Mesothelial cell of epicardium (in vitro differentiated cells): ENCODE measurements around the gene CNNM1. TPM values are rescaled to one million over a fixed set of nuclear protein-coding genes. Genes with fewer than 3 reads are reported as not detected.

Source experiments
- DNase-seq, 2 experiments: peaks; one replicate each; pipeline ENCODE4 v3.0.0; 2021; ENCODE audit warnings: low spot score in 2 of 2; ENCODE audit not compliant: unreplicated experiment in 2 of 2
- H3K27ac Mint-ChIP-seq: 2 replicates; pipeline ENCODE4 v1.8.0; 2021; ENCODE audit warnings: mixed read lengths
- H3K27me3 Mint-ChIP-seq: 2 replicates; pipeline ENCODE4 v1.8.0; 2021; ENCODE audit warnings: low read depth, mixed read lengths
- H3K36me3 Mint-ChIP-seq: 2 replicates; pipeline ENCODE4 v1.8.0; 2021; ENCODE audit warnings: mixed read lengths
- H3K4me1 Mint-ChIP-seq: 2 replicates; pipeline ENCODE4 v1.8.0; 2021; ENCODE audit warnings: mixed read lengths
- H3K4me3 Mint-ChIP-seq: 2 replicates; pipeline ENCODE4 v1.8.0; 2021; ENCODE audit warnings: mild to moderate bottlenecking, moderate library complexity, mixed read lengths
- H3K9me3 Mint-ChIP-seq: 2 replicates; pipeline ENCODE4 v1.8.0; 2021; ENCODE audit warnings: mixed read lengths
- CTCF ChIP-seq: fragments of 200-600 bp; sonication (generic); IDR thresholded peaks from one replicate; pipeline ENCODE4 v1.5.0; 2021; ENCODE audit warnings: antibody characterized with exemption; ENCODE audit not compliant: unreplicated experiment
- total RNA-seq: library from RNA; stranded (reverse); gene quantifications from 3 replicates; pipeline ENCODE4 v1.2.1, GENCODE V29; 2021

The CNNM1 gene
- total RNA-seq, 1 donor from 2014 or later, result 0.49 TPM

GRCh38 chr10:99438890-99439289 lies 109.7 kb downstream of the CNNM1 start:
- no peak for TF ChIP-seq CTCF
- Mint-ChIP-seq H3K4me1 (no peaks in the 10 kb centered on the region), H3K27ac (no peak overlapping the region), H3K36me3 (no peaks in the 10 kb centered on the region), H3K27me3 (peaks cover 6% of the 10 kb centered on the region), H3K9me3 (no peaks in the 10 kb centered on the region), H3K4me3 (no peak overlapping the region)
- no peak for DNase-seq

GRCh38 chr10:99442394-99442793 lies 113.2 kb downstream of the CNNM1 start:
- no peaks in the 10 kb centered on the region for H3K9me3 Mint-ChIP-seq
- no peak for TF ChIP-seq CTCF
- H3K4me3 Mint-ChIP-seq, result no peak overlapping the region
- DNase-seq, result no peak
- no peaks in the 10 kb centered on the region for H3K4me1 Mint-ChIP-seq
- H3K36me3 Mint-ChIP-seq, result no peaks in the 10 kb centered on the region
- no peak overlapping the region for H3K27ac Mint-ChIP-seq
- peaks cover 35% of the 10 kb centered on the region for H3K27me3 Mint-ChIP-seq

- Mint-ChIP-seq H3K36me3 (no peaks in the 10 kb centered on the region), H3K4me1 (no peaks in the 10 kb centered on the region), H3K4me3 (no peak overlapping the region), H3K9me3 (no peaks in the 10 kb centered on the region), H3K27ac (no peak overlapping the region), H3K27me3 (peaks cover 42% of the 10 kb centered on the region)
- no peak for TF ChIP-seq CTCF
- no peak for DNase-seq
Measured at GRCh38 chr10:99443500-99443899, 114.3 kb downstream of the CNNM1 start.

Other genes starting within 250 kb of the CNNM1 start
- 1.7 to 2.5 TPM (median 2.3 TPM) in 3 replicates for gene HPSE2, start 93.5 kb upstream of the CNNM1 start, total RNA-seq
- 21.6 to 24.4 TPM (median 22.9 TPM) in 3 replicates for gene GOT1, start 101.3 kb downstream of the CNNM1 start, total RNA-seq
- gene NKX2-3, start 203.6 kb downstream of the CNNM1 start, total RNA-seq, result not detected in 3 replicates